Urothelium cell line (cell line): ENCODE measurements around the gene HOXD9.

Source experiments
- DNase-seq: peaks from one replicate; pipeline ENCODE4 v3.0.0; 2011; ENCODE audit warnings: low spot score, mixed read lengths
- FAIRE-seq: peaks from 2 replicates; lab custom pipeline; 2011; peaks lifted over from hg19 to GRCh38; lab: Jason Lieb, UNC

HOXD9 gene

DNA sequence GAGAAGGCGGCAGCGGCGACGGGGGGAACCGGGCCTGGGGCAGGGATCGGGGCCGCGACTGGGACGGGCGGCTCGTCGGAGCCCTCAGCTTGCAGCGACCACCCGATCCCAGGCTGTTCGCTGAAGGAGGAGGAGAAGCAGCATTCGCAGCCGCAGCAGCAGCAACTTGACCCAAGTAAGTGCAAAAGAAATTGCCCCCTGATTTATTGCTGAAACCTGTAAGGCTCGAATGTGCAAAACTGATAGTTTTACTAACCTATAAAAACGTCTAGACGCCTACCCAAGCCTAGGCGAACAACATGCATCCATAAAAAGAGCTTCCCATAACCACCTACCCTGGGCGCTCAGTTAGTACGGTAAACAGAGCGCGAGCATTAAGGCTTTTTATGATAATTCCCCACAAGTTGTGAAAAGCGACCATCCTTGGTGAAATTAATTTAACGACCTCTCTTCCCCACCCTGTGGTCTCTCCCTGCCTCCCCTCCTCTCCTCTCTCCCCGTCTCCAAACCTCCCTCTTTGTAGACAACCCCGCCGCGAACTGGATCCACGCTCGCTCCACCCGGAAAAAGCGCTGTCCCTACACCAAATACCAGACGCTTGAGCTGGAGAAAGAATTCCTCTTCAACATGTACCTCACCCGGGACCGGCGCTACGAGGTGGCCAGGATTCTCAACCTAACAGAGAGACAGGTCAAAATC, 1.0 kb downstream of the HOXD9 start:
- FAIRE-seq (no peak), DNase-seq (no peak)

GRCh38 chr2:176124110-176124946, 1.8 kb downstream of the HOXD9 start:
- FAIRE-seq (no peak), DNase-seq (no peak)

DNA sequence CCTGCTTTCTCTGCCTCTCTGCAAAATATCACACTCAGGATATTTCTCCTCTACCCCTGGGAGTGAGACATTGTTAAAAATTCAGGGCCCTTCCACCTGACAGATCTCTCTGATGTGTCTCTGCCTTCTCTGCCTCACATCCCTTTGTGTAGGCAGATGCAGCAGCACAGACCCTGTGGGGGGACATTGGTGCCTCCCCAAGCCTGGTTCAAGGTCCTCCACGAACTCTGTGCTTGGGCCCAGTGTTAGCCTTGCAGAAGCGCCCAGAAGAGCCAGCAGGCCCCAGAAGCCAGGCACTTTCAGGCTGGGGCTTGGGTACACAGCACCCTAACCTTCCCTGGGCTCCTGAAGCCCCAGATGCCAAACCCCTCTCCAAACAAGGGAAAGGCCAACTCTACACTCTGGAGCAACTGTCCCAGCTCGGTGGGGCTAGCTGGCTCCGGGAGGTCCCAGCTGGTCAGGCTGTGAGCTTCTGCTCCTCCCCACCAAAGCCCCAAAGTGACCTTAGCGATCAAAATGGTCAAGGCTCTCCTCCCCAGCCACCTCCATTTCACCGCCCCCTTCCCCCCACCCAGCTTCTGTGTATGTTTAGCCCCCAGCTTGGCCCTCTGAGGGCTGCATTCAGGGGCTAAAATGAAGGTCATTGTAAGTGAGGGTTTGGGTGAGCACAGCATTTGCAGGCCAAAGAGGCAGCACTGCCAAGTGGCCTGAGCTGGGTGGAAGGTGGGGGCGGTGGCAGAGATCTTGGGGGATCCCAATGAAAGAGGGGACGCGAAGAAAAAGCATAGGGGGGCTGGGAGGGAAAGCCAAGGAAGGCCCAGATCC, 2.6 kb downstream of the HOXD9 start:
- FAIRE-seq (no peak), DNase-seq (no peak)

DNA sequence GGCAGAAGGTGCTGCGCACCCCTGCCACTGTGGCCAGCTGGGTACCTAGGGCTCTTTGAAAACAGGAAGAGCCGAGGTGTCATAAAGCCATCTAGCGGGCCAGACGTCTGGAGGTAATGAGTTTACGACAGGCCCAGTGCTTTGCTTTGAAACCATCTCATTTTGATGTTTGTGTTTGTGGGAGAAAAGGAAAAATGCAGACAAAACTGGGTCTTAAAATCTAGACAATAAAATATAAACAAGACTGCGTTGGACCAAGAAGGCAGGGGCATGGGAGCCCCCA, 3.2 kb downstream of the HOXD9 start:
- DNase-seq (no peak), FAIRE-seq (no peak)

DNA sequence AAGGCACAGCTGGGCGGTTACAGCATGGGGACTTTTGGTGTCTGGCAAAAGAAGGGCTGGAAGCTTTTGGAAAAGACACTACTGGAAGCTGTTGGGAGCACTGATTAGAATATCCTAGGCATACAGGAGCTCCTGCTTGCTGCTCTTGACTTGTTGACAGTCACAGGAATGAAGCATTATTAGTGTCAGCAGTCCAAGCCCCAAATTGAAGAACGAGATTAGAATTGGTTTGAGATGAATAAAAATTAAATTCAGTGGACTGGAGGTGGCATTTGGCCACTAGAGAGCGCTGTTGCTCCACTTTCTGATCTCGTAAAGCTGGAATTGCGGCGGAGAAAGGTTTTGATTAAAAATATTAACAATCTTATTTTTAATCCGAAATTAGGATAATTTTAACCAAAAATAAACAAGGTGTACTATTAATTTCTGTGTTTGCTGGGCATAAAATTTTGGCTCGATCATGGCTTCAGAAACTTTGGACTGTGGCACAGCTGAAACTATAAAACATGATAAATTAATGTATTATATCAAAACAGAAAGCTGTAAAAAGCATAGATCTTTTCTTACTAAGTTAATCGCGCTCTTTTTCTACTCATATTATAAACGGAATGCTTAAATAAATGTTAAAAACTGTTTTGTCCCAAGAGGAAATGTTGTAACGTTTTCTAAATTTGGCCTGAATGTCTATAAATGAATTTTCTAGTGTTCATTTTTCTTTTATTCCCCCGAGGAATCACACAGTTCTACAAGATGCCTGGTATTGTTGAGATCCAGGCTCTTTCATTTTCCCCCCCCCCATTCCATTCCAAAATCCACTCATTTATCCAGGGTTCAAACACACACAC, 4.6 kb downstream of the HOXD9 start:
- no peak for FAIRE-seq

DNA sequence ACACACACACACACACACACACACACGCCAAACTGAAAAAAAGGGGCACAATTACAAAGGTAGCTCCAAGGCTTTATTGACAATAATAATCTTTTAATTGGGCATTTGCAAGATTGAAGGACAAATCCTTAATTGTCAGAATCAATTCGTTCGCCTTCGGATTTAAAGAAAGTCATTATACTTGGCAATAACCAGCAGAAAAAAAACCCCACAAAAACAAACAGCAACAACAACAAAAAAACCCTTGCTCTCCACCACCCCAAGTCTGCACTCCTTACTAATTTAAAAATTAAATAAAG, 5.2 kb downstream of the HOXD9 start:
- FAIRE-seq (no peak), DNase-seq (no peak)

More for the DNA sequence above, 4.6 kb downstream of the HOXD9 start:
- DNase-seq: peak; percentile 30

GRCh38 chr2:176128172-176128981, 5.9 kb downstream of the HOXD9 start:
- FAIRE-seq (no peak), DNase-seq (no peak)

DNA sequence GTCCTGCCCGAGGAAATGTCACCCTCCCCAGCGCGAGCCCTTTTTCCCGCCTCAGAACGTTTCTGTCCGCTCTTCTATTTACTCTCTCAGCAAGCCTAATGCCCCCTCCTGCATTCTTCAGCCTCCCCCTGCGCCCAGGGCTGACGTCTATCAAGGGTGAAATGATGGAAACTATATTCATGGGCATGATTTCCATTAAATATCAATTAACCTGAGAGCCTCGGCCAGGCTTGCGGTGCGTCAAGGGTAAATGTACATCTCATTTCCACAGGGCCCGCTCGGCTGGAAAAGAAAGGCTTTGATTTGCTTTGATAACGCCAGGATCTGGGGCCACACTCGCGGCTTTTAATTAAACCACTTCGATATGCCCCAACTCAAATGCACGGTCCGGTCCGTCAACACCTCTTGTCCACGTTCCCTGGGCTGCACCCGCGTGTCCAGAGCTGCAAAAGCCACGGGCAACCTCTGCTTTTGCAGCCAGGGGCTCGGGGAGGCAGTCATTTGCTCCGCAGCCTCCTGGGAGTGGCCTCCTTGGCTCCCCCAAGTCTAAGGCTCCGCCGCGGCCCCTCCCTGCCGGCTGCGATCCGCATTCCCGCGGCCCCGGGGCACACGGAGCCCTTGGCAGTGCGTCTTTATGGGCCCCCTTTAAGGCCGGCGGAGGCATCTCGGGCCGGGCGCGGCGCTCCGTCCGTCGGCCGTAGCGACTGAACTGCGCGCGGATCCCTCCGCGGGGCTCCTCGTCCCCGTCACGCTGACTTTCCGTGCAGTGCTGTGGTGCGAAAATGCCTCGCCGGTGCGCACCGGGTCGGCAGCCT, 6.7 kb downstream of the HOXD9 start, which contains the start of gene HOXD8:
Gene HOXD8 (plus strand): TSS at position 724 of the 815 bp plus-strand sequence. CDS start 662 bp downstream, outside the sequence.
- no peak for FAIRE-seq
- DNase-seq: peak; percentile 72

- FAIRE-seq (no peak), DNase-seq (no peak)
Measured at GRCh38 chr2:176129813-176130146, 7.3 kb downstream of the HOXD9 start.

DNA sequence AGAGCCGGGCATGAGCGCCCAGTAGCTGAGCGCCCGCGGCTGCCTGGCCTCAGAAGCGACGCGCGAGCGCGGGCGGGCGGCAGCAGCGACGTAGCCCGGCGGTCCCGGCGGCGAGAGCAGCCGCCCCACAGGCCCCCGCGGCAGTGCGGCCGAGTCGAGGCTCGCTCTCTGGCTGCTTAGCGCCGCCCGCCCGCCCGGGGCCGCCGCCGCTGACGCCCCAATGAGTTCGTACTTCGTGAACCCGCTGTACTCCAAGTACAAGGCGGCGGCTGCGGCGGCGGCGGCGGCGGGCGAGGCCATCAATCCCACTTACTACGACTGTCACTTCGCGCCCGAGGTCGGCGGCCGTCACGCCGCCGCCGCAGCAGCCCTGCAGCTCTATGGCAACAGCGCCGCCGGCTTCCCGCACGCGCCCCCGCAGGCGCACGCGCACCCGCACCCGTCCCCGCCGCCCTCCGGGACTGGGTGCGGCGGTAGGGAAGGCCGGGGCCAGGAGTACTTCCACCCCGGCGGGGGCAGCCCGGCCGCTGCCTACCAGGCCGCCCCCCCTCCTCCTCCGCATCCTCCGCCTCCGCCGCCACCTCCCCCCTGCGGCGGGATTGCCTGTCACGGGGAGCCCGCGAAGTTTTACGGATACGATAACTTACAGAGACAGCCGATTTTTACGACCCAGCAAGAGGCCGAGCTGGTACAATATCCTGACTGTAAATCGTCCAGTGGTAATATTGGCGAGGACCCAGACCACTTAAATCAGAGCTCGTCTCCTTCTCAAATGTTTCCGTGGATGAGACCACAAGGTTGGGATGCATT, 7.8 kb downstream of the HOXD9 start:
- DNase-seq: peak; percentile 61
- FAIRE-seq: no peak

DNA sequence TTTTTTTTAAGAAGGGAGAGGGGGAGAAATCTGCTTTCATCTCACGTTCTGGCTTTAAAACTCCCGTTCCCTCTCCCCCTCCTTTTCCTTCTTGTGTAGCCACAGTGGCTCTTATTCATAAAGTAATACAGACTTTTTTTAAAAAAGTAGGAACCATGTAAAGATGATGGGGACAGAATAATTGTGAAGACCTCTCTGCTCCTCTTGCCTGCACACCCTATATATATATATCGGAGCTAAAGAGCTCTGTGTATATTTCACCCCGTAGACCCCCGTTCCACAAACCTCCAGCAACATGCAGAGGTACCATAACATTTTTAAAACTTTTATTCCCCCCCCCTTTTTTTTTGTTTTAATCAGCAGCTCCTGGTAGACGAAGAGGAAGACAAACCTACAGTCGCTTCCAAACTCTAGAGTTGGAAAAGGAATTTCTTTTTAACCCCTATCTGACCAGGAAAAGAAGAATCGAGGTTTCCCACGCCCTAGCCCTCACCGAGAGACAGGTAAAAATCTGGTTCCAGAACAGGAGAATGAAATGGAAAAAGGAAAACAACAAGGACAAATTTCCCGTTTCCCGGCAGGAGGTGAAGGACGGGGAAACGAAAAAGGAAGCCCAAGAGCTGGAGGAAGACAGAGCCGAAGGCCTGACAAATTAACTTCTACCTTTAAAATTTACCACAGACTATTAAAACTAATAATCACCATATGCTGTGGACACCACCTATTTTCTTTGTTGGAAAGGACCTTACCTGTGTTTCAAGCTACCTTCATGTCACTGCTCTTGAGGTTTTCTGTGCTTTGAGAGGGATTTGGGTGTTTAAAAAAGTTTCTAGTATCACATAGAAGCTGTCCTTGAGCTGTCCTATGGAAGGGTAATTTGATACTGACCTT, 8.7 kb downstream of the HOXD9 start:
- FAIRE-seq (no peak), DNase-seq (no peak)

DNA sequence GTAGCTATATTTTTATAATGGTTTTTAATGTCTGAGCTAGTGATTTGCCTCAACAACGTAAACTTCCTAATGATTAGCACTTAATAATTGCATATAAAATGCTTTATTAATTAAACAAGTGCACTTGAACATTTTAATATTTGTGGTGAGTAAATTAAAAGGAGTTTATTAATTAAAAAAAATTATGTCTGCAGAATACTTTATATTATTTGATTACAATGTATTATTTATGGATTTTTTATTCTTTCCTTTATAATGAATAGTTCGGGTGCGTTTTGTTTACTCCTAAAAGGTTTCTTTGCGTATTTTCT, 9.3 kb downstream of the HOXD9 start:
- DNase-seq: no peak
- no peak for FAIRE-seq

DNA sequence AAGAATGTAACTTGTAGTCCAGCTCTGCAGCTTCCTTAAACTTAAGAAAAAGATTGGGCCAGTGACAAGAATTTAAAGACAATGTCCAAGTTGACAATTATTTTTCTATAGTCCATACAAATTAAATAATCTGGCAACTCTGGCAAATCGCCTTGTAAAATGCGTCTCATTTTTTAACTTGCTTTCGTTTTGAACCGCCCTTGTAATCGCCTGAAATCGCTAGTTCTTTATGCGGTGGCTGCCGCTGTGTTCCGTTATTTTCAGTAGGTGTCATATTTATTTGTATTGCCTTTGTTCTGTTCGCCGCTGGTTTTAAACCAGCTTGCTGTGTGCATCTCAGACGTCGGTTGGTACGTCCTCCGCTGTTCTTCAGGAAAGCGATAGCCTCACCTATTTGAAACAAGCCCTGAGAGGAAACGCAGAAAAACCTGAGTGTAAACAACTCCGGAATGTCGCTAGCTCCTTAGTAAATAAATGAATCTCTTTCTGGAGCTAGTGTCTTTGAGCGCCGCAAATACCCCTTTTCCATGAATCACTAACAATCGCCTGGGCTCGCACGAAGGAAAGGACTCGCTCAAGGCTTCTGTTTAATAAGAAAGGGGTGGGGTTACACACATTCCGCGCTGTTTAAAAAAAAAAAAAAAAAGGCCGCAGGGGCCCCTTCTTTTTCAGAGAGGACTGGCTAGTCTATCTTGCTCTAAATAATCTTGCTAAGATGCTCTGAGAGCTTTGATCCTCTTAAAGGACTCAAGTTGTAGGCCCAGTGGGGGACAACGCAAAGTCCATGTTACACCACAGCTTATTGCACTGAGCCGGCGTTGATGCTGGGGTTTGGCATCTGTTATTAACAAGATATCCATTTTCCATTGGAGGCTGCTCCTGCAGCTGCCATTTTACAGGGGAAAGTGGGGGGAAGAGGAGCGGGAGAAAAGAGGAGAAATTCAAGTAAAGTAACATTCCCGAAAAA, 10.0 kb downstream of the HOXD9 start:
- FAIRE-seq (no peak), DNase-seq (no peak)

- DNase-seq: no peak
- no peak for FAIRE-seq
Measured at GRCh38 chr2:176133389-176133788, 10.9 kb downstream of the HOXD9 start.

DNA sequence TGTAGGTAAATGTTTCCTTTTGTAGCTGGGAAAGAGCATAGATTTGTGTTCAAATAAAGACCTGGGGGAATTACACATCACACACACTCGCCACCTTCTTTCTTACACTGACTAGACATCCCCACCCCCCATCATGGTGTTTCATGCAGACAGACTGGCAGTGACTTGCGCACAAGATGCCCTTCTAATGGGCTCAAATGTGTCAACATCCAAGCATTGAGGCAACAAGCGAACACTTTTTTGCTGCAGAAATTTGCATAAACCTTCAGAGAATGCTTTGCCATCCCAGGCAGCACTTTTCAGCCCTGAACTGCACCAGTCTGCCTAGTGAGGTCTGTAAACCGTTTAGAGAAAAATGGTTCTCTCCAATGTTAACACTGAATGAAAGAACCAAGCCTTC, 11.5 kb downstream of the HOXD9 start:
- DNase-seq (no peak), FAIRE-seq (no peak)

DNA sequence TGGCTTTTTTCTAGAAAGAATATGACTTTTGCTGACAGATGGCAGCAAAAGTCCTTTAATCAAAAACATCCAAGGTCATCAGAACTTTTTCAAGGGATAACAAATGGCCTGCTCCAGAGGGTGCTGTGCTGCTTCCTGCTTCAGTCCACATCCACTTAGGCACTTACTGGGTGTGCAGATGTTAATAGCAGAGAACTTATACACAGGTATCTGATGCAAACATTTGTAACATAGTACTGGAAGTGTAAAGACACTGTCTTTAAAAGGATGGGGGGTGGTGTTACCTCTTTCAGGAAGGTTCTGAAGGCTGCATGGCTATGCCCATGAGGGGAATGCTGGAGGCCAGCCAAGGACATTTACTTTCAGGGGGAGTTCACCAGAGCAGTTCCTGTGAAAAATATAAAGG, 12.5 kb downstream of the HOXD9 start:
- FAIRE-seq (no peak), DNase-seq (no peak)
